Caco-2 (cell line): ENCODE results near the gene EMC10. TPM values are rescaled to one million over a fixed set of nuclear protein-coding genes. Genes with fewer than 3 reads are reported as not detected.

Experiments
- BruUV-seq: library from RNA; stranded (reverse); fragments of 400-500 nt; replicated peaks from 2 replicates; lab custom pipeline; 2021; lab: Mats Ljungman, UMichigan
- CTCF ChIA-PET: fragments of 300-600 bp; sonication (Branson Sonifier 250); formaldehyde crosslinking; loops from one replicate; lab custom pipeline; 2022; ENCODE audit warnings: antibody characterized with exemption; lab: Charles Lee
- POLR2A ChIA-PET: fragments of 300-600 bp; sonication (Branson Sonifier 250); formaldehyde crosslinking; loops from one replicate; lab custom pipeline; 2022; ENCODE audit warnings: antibody characterized with exemption; lab: Charles Lee
- DNase-seq, 2 experiments: peaks; one replicate each; pipeline versions ENCODE4 v3.0.0 to v3.0.0-alpha.2; 2020 to 2022
- H3K27me3 ChIP-seq: replicated peaks from 2 replicates; pipeline ENCODE4 v1.6.0; 2011; ENCODE audit warnings: low read length; ENCODE audit not compliant: control insufficient read depth, insufficient read depth
- H3K36me3 ChIP-seq: 2 replicates; pipeline ENCODE4 v1.5.1; 2011; ENCODE audit warnings: low read length; ENCODE audit not compliant: control insufficient read depth, insufficient read depth
- H3K4me1 ChIP-seq: fragments of 250-450 bp; sonication (Bioruptor Pico); 2 replicates; pipeline ENCODE4 v1.5.1; 2020; ENCODE audit warnings: mild to moderate bottlenecking
- H3K4me3 ChIP-seq: 2 replicates; pipeline ENCODE4 v1.5.1; 2011; ENCODE audit warnings: low read depth, mild to moderate bottlenecking, control low read depth, low read length
- H3K9me3 ChIP-seq: fragments of 250-450 bp; sonication (Bioruptor Pico); 2 replicates; pipeline ENCODE4 v1.5.1; 2020; ENCODE audit warnings: mild to moderate bottlenecking, moderate library complexity
- H3K27ac Mint-ChIP-seq: one replicate; pipeline ENCODE4 v1.8.0; 2022; ENCODE audit warnings: mixed read lengths; ENCODE audit not compliant: unreplicated experiment
- H3K27me3 Mint-ChIP-seq: one replicate; pipeline ENCODE4 v1.8.0; 2022; ENCODE audit warnings: mixed read lengths; ENCODE audit not compliant: insufficient read depth, unreplicated experiment
- H3K36me3 Mint-ChIP-seq: one replicate; pipeline ENCODE4 v1.8.0; 2022; ENCODE audit warnings: mild to moderate bottlenecking, mixed read lengths; ENCODE audit not compliant: insufficient read depth, unreplicated experiment
- H3K4me1 Mint-ChIP-seq: one replicate; pipeline ENCODE4 v1.8.0; 2022; ENCODE audit warnings: low read depth, mixed read lengths; ENCODE audit not compliant: unreplicated experiment
- H3K4me3 Mint-ChIP-seq: one replicate; pipeline ENCODE4 v1.8.0; 2022; ENCODE audit warnings: mild to moderate bottlenecking, moderate library complexity, mixed read lengths; ENCODE audit not compliant: unreplicated experiment
- H3K9me3 Mint-ChIP-seq: one replicate; pipeline ENCODE4 v1.8.0; 2022; ENCODE audit warnings: mixed read lengths; ENCODE audit not compliant: unreplicated experiment
- CTCF ChIP-seq, 2 experiments: fragments of 200-600 bp in 1 of 2; IDR thresholded peaks; 1 replicate in 1 of 2; 2 replicates in 1 of 2; pipeline versions ENCODE4 v1.5.1 to v1.8.0; 2011 to 2022; ENCODE audit warnings: antibody characterized with exemption in 1 of 2, control low read depth in 1 of 2, inconsistent platforms in 1 of 2, low read depth in 1 of 2, low read length in 1 of 2, mild to moderate bottlenecking in 1 of 2, moderate library complexity in 1 of 2; ENCODE audit not compliant: insufficient read depth in 1 of 2, severe bottlenecking in 1 of 2, unreplicated experiment in 1 of 2
- intact Hi-C: fragments of 100-400 bp; cut with micrococcal nuclease; formaldehyde crosslinking; loops from one replicate; pipeline ENCODE4 v1.10.0; 2022; ENCODE audit not compliant: unreplicated experiment
- total RNA-seq: library from RNA; stranded (reverse); gene quantifications from 2 replicates; pipeline ENCODE4 v1.2.3, GENCODE V29; 2022

The EMC10 gene
- total RNA-seq, 1 experiment from 2014 or later, result 42.9 TPM

- no peak overlapping the region for H3K27ac Mint-ChIP-seq
- no peaks in the 10 kb centered on the region for H3K4me1 ChIP-seq
- no TSS peak for BruUV-seq
- H3K36me3 ChIP-seq, result no peaks in the 10 kb centered on the region
- no peak for DNase-seq
- H3K4me3 ChIP-seq, result no peak overlapping the region
- intact Hi-C loops, result no loop called here
- peaks cover 42% of the 10 kb centered on the region for H3K36me3 Mint-ChIP-seq
- TF ChIP-seq CTCF (IDR thresholded peaks at IDR 0.05; ENCODE audit: insufficient read depth in 1 of 2, low read depth in 1 of 2, low read length in 1 of 2, severe bottlenecking in 1 of 2, unreplicated experiment in 1 of 2), result no peak
- H3K27me3 Mint-ChIP-seq, result no peaks in the 10 kb centered on the region
- ChIA-PET CTCF (interaction anchor here (1.7 to 2.1 kb wide), 2 partner anchors 109 to 121 kb away, joined by 5 to 6 read pairs; no protein-coding TSS in a partner anchor), POLR2A (no interaction called here)
- H3K27me3 ChIP-seq, result no peaks in the 10 kb centered on the region
- H3K4me3 Mint-ChIP-seq, result peak overlapping the region; percentile 89
- no peaks in the 10 kb centered on the region for H3K4me1 Mint-ChIP-seq
- no peaks in the 10 kb centered on the region for H3K9me3 Mint-ChIP-seq
- no peaks in the 10 kb centered on the region for H3K9me3 ChIP-seq
These were observed 1.6 kb downstream of the EMC10 start for GRCh38 chr19:50477751-50478515.

- H3K9me3 ChIP-seq, result no peaks in the 10 kb centered on the region
- ChIA-PET CTCF (interaction anchor here (0.8 to 2.1 kb wide), 4 partner anchors 13 to 122 kb away, joined by 4 to 6 read pairs (median 6); partner anchors contain the start of gene JOSD2), POLR2A (no interaction called here)
- H3K36me3 Mint-ChIP-seq, result peaks cover 42% of the 10 kb centered on the region
- no peak overlapping the region for H3K4me3 ChIP-seq
- DNase-seq, result peak in 1 of 2 experiments; percentile 63
- BruUV-seq, result no TSS peak
- peak overlapping the region; percentile 43 for H3K4me3 Mint-ChIP-seq
- TF ChIP-seq CTCF (IDR thresholded peaks at IDR 0.05; ENCODE audit: insufficient read depth in 1 of 2, low read depth in 1 of 2, low read length in 1 of 2, severe bottlenecking in 1 of 2, unreplicated experiment in 1 of 2), result peak; percentile 66 to 71
- H3K27me3 Mint-ChIP-seq, result no peaks in the 10 kb centered on the region
- intact Hi-C loops, result no loop called here
- H3K4me1 ChIP-seq, result no peaks in the 10 kb centered on the region
- H3K27me3 ChIP-seq, result no peaks in the 10 kb centered on the region
- no peaks in the 10 kb centered on the region for H3K36me3 ChIP-seq
- H3K9me3 Mint-ChIP-seq, result no peaks in the 10 kb centered on the region
- peak overlapping the region; percentile 70 for H3K27ac Mint-ChIP-seq
- H3K4me1 Mint-ChIP-seq, result no peaks in the 10 kb centered on the region
These were observed 2.8 kb downstream of the EMC10 start for GRCh38 chr19:50478901-50479715.

GRCh38 chr19:50479761-50480251, 3.5 kb downstream of the EMC10 start:
- CTCF ChIA-PET, result interaction anchor here (0.8 to 2.1 kb wide), 4 partner anchors 14 to 123 kb away, joined by 4 to 6 read pairs (median 6); partner anchors contain the start of gene JOSD2
- Histone ChIP-seq H3K9me3 (no peaks in the 10 kb centered on the region), H3K27me3 (no peaks in the 10 kb centered on the region), H3K4me1 (no peaks in the 10 kb centered on the region), H3K4me3 (no peak overlapping the region), H3K36me3 (no peaks in the 10 kb centered on the region)
- POLR2A ChIA-PET, result no interaction called here
- no peak overlapping the region for H3K4me3 Mint-ChIP-seq
- no TSS peak for BruUV-seq
- no peak for TF ChIP-seq CTCF (IDR thresholded peaks at IDR 0.05; ENCODE audit: insufficient read depth in 1 of 2, low read depth in 1 of 2, low read length in 1 of 2, severe bottlenecking in 1 of 2, unreplicated experiment in 1 of 2)
- H3K4me1 Mint-ChIP-seq, result no peaks in the 10 kb centered on the region
- intact Hi-C loops, result no loop called here
- H3K36me3 Mint-ChIP-seq, result peaks cover 42% of the 10 kb centered on the region
- no peaks in the 10 kb centered on the region for H3K9me3 Mint-ChIP-seq
- H3K27ac Mint-ChIP-seq, result no peak overlapping the region
- H3K27me3 Mint-ChIP-seq, result no peaks in the 10 kb centered on the region
- no peak for DNase-seq
